Lower leg skin (tissue), 4 donors: ENCODE data around the gene TMEM141. TPM values are rescaled to one million over a fixed set of nuclear protein-coding genes. Genes with fewer than 3 reads are reported as not detected.
"Not testable (repeated sequence)": the region's sequence is repeated elsewhere in the genome, so short reads cannot be mapped to it uniquely, and the experiment has no call there.

ENCODE experiments used
- DNase-seq, 2 donors: peaks; one replicate each; pipeline ENCODE4 v3.0.0-alpha.2; 2019; ENCODE audit warnings: low spot score in 2 of 2
- H3K4me3 ChIP-seq: fragments of 200-600 bp; sonication (generic); 2 replicates; pipeline ENCODE4 v1.5.1; 2017; ENCODE audit warnings: mild to moderate bottlenecking, low read depth; ENCODE audit not compliant: poor library complexity, severe bottlenecking
- POLR2A ChIP-seq, 2 donors: fragments of 450-650 bp; IDR thresholded peaks; one replicate each; pipeline ENCODE4 v1.6.1; 2016 to 2017; ENCODE audit warnings: antibody characterized with exemption in 2 of 2, mild to moderate bottlenecking in 1 of 2, moderate library complexity in 1 of 2
- WGBS, 2 donors: methylation state at CpG; one replicate each; pipeline ENCODE4 v1.1.5; 2018; 5-methylcytosine and 5-hydroxymethylcytosine counted together
- intact Hi-C: fragments of 100-400 bp; cut with DNase I; formaldehyde crosslinking; loops from one replicate; pipeline ENCODE4 v1.15.0; 2023; ENCODE audit warnings: low total_unique reads
- total RNA-seq, 4 donors: library from RNA; depleted of rRNA; stranded (reverse); fragments of >200 nt; gene quantifications; one replicate each; pipeline ENCODE4 v1.1.0, GENCODE V29; 2016
- TF ChIP-seq, protein P1 (sequence below), 3 donors: fragments of 450-650 bp; IDR thresholded peaks; one replicate each; pipeline ENCODE4 v1.5.1; 2016; ENCODE audit warnings: antibody characterized with exemption in 3 of 3, mild to moderate bottlenecking in 3 of 3, moderate library complexity in 2 of 3

TMEM141 gene
- total RNA-seq, 4 donors from 2014 or later = 67.7 to 120 (median 91.3) TPM

DNA sequence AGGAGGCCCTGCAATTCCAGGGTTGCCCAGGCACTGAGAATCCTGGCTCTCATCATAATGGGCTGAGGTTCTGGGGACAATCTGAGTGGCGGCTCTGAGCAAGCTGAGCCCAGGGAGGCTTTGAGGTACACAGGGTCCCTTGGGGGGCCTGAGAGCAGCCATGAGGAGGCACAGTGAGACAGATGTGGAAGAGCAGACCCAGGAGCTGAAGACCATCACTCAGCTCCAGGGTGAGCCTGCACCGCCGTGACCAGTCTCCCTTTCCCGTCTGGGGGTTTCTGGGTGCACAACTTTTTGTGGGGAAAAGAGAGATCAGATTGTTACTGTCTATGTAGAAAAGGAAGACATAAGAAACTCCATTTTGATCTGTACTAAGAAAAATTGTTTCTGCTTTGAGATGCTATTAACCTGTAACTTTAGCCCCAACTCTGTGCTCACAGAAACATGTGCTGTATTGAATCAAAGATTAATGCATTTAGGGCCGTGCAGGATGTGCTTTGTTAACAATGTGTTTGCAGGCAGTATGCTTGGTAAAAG is 5.2 kb downstream of the TMEM141 start, which contains the start of gene CCDC183:
TSS of gene CCDC183 (plus strand) at position 101 of the 537 bp plus-strand sequence. CDS start at position 161, 60 bp downstream.
- TF ChIP-seq, protein P1, sequence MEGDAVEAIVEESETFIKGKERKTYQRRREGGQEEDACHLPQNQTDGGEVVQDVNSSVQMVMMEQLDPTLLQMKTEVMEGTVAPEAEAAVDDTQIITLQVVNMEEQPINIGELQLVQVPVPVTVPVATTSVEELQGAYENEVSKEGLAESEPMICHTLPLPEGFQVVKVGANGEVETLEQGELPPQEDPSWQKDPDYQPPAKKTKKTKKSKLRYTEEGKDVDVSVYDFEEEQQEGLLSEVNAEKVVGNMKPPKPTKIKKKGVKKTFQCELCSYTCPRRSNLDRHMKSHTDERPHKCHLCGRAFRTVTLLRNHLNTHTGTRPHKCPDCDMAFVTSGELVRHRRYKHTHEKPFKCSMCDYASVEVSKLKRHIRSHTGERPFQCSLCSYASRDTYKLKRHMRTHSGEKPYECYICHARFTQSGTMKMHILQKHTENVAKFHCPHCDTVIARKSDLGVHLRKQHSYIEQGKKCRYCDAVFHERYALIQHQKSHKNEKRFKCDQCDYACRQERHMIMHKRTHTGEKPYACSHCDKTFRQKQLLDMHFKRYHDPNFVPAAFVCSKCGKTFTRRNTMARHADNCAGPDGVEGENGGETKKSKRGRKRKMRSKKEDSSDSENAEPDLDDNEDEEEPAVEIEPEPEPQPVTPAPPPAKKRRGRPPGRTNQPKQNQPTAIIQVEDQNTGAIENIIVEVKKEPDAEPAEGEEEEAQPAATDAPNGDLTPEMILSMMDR (IDR thresholded peaks at IDR 0.05) = no peak
- no peak for TF ChIP-seq POLR2A (IDR thresholded peaks at IDR 0.05)
- DNase-seq = no peak
- intact Hi-C loops = no loop called here
- H3K4me3 ChIP-seq = no peak within 1 kb of the TSS
- WGBS, 2 donors = 41 to 49% methylated on average over 5 of the region's 5 CpGs

DNA sequence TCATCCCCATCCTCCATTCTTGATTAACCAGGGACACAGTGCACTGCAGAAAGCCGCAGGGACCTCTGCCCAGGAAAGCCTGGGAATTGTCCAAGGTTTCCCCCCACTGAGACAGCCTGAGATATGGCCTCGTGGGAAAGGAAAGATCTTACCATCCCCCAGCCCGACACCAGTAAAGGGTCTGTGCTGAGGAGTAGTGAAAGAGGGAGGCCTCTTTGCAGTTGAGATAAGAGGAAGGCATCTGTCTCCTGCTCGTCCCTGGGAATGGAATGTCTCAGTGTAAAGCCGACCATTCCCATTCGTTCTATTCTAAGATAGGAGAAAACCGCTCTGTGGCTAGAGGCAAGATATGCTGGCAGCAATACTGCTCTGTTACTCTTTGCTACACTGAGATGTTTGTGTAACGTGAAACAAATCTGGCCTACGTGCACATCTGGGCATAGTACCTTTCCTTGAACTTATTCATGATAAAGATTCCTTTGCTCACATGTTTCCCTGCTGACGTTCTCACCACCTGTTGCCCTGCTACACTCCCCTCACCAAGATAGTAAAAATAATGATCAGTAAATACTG is 5.7 kb downstream of the TMEM141 start:
- DNase-seq, H3K4me3 ChIP-seq, intact Hi-C loops: not testable (repeated sequence)
- WGBS, 2 donors = 10% methylated on average over 10 of the region's 10 CpGs

DNA sequence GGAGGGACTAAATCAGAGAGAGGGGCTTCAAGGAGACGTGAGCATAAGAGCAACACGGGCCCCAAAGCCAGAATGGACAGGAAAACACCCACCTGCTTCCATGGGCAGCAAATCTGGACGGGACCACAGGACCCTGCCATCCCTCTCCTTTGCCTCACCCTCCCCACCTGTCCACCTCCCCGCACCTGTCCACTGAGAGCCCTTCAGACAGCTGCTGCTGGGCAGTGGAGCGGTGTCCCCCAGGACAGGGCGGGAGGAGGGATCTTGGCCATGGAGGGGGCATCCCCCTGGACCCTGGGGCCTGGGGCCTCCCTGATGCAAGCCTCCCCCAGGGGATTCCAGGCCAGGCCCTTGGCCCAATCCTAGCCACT is 7.5 kb downstream of the TMEM141 start:
- intact Hi-C loops = no loop called here
- no peak for DNase-seq
- 87 to 90% methylated on average over 6 of the region's 6 CpGs for WGBS, 2 donors
- no peak overlapping the region for H3K4me3 ChIP-seq
- TF ChIP-seq, protein P1 (IDR thresholded peaks at IDR 0.05) = no peak
- no peak for TF ChIP-seq POLR2A (IDR thresholded peaks at IDR 0.05)

DNA sequence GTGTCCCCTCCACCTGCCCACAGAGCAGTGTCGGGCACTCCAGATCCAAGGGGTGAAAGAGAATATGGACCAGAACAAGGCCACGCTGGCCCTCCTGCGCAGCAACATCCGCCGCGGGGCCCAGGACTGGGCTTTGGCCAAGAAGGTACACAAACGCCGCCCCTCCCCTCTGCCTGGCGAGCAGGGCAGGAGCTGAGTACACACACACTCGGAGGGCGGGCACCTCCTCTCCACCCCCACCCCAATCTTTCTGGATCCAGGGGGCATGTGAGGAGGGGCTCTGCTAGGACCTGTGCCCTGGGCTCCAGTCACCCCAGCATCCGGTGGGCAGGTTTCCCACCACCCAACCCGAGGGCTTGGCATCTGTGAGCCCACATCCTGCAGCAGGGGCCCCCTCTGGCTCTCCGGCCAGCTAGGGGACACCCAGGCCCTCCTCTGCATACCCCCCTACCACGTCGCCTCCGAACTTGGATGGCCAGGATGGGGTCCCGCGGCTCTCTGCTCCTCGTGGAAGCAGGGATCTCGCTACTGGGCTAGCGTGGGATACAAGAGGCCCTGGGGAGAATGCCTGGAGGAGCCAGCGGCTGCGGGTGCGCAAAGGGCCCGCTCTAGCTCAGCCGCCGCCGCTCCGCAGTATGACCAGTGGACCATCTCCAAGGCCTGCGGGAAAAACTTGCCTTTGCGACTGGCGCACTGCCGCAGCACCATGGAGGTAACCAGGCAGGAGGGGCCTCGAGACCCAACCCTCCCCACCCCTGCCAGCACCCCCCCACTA is 8.1 kb downstream of the TMEM141 start:
- whole genome bisulfite sequencing, 2 donors = 17 to 26% methylated on average over 24 to 28 of the region's 35 CpGs
- intact Hi-C loops = no loop called here
- no peak for DNase-seq

DNA sequence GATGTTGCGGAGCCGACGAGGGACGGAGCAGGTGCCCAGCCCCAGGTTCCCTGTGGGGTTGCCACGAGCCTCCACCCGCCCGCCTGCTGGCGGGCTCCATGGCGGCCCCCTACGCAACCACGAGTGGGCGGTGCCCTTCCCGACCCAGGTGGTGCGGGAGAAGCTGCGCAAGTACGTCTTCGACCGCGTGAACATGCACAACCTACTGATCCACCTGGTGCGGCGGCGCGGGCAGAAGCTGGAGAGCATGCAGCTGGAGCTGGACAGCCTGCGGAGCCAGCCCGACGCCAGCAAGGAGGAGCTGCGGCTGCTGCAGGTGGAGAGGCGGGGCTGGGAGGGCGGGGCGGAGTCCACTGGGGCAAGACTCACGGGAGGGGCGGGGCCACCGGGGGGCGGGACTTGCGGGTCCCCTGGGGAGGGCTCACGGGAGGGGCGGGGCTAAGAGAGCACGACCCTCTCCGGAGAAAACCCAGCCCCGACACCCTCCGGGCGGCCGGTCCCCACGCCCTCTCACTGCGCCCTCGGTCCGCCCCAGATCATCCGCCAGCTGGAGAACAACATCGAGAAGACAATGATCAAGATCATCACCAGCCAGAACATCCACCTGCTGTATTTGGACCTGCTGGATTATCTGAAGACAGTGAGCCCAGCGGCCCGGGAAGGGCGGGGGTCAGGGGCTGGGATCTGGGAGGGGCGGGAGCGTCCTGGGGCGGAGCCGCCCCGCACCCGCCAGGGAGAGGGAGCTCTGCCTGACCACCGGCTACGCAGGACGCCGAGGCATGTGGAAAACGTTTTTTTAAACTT is 8.9 kb downstream of the TMEM141 start:
- 1 to 2% methylated on average over 17 to 47 of the region's 63 CpGs for WGBS, 2 donors
- intact Hi-C loops = no loop called here
- TF ChIP-seq, protein P1 (IDR thresholded peaks at IDR 0.05) = no peak
- no peak for TF ChIP-seq POLR2A (IDR thresholded peaks at IDR 0.05)
- H3K4me3 ChIP-seq = no peak overlapping the region
- peak; percentile 71 to 95 for DNase-seq

More for the DNA sequence above, 8.1 kb downstream of the TMEM141 start:
- TF ChIP-seq, protein P1 (IDR thresholded peaks at IDR 0.05) = no peak
- no peak for TF ChIP-seq POLR2A (IDR thresholded peaks at IDR 0.05)
- H3K4me3 ChIP-seq = no peak overlapping the region

DNA sequence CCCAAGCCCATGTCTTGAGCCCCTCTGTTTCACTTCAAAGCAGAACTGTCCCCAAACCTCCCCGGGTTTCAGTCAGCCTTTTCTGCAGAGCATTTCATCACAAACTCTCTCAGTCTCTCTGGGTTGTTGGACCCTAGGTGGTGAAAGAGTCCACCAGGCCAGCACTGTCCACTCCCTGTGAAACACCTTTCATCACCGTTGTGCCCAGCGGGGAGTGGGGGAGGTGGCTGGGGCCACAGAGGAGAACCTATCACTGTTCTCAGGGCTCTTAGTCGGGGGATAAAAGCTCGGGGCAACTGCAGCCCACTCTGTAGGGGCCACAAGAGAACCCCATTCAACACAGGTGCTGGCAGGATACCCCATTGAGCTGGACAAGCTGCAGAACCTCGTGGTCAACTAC is 11.2 kb downstream of the TMEM141 start:
- TF ChIP-seq POLR2A (IDR thresholded peaks at IDR 0.05) = no peak
- TF ChIP-seq, protein P1 (IDR thresholded peaks at IDR 0.05) = no peak
- intact Hi-C loops = no loop called here
- DNase-seq = no peak
- H3K4me3 ChIP-seq = no peak overlapping the region
- 81 to 85% methylated on average over 6 of the region's 6 CpGs for WGBS, 2 donors

DNA sequence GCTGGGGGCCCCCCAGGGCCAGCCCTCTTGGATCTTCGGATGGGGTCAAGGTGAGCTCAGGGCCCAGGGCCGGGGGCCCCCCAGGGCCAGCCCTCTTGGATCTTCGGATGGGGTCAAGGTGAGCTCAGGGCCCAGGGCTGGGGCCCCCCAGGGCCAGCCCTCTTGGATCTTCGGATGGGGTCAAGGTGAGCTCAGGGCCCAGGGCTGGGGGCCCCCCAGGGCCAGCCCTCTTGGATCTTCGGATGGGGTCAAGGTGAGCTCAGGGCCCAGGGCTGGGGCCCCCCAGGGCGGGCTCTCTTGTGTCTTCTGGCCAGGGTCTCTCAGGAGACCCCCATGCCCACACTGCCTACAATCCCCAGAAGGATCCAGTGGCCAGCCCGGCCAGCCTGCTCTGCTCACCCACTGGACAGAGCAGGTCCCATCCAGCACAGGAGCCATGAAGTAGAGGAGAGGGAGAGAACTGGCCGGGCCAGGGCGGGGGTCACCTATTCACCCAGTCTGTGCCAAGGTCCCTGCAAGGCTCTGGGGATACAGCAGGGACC is 11.9 kb downstream of the TMEM141 start:
- 94 to 95% methylated on average over 6 to 7 of the region's 9 CpGs for WGBS, 2 donors
- intact Hi-C loops, H3K4me3 ChIP-seq, DNase-seq: not testable (repeated sequence)
